HG02759 (cell line): ENCODE data around the gene SLC37A1.

Experiments used
- ATAC-seq: cut with Tn5 transposase; IDR thresholded peaks from one replicate; pipeline ENCODE4 v1.9.1; 2021; ENCODE audit warnings: mild to moderate bottlenecking, moderate library complexity; ENCODE audit not compliant: unreplicated experiment

SLC37A1 gene

DNA sequence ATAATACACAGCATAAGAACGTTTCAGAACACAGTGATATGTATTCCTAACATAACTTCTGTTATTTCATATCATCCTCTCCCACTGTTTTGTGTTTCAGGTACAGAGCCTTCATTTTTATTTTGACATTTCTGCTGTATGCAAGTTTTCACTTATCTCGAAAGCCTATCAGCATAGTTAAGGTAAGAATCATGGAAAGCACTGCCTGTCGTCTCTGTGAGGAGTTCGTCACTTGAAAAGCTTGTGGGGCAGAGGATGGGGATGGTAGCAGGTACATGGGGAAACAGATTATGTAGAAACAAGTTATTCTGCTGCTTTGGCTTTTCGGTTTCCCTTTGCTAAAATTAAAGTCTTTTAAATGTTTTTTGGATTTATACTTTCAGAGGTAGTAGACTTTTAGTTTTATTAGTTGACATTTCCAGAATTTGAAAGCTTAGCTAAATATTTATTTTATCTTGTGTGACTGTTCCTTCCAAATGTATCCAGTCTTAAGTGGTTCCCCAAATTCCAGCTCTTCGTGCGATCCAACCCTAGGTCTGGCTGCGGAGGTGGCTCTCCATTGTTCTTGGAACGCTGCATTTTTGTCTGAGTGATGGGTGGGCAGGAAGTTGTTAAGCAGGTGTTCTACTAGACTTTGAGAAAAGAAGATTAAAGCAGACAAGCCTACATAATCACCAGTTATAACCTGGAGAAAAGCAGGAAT is 12.2 kb downstream of the SLC37A1 start:
- ATAC-seq, result no peak

DNA sequence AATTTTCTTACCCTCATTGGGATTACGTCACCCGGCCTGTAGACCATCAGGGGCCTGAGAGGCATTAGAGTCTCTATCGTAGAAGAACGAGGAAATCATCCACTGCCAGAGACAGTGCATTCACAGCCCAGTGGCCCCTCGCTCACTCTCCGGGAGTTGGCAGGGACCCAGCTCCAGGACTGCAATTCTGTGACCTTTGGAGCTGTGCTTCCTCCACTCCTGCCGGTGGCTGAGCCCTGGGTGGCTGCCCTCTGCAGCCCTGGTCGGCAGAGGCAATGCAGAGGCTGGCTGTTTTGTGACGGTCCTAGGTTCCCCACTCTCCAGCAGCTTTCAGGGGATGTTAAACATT is 12.7 kb downstream of the SLC37A1 start:
- ATAC-seq, result no peak

GRCh38 chr21:42527127-42527488 is 13.5 kb downstream of the SLC37A1 start:
- ATAC-seq, result no peak

DNA sequence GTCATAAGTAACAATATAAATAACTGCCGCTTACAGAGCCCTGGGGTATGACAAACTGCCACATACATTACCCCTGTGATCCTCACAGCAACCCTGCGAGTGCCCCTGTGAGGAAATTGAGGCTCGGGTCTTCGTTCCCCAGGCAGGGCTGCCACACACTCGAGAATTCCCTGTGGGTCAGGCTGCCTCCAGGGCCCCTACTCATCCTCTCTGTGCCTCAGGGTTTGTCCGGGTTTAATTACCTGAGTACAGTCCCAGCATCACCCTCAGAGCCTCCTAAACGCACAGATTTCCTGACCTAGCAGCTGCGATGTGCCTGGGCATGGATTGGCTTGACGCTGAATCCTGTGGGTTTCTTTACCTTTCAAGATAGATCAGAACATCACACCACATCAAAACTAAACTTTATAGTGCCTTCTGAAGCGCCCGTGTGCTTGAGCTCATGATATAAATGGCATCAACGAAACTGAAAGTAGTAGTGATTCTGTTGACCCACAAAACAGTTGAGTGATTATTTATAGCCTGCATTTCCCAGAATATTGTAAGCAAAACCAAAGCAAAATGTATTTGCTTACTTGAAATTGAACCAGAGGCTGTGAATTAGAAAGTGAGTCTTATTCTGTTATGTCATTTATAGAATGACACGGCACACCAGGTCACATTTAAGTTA is 14.0 kb downstream of the SLC37A1 start:
- no peak for ATAC-seq

GRCh38 chr21:42530167-42530518 is 16.5 kb downstream of the SLC37A1 start:
- ATAC-seq, result no peak

- ATAC-seq, result no peak
Measured at GRCh38 chr21:42531771-42532170, 18.1 kb downstream of the SLC37A1 start.

- ATAC-seq, result no peak
Measured at GRCh38 chr21:42532466-42533181, 19.0 kb downstream of the SLC37A1 start.

DNA sequence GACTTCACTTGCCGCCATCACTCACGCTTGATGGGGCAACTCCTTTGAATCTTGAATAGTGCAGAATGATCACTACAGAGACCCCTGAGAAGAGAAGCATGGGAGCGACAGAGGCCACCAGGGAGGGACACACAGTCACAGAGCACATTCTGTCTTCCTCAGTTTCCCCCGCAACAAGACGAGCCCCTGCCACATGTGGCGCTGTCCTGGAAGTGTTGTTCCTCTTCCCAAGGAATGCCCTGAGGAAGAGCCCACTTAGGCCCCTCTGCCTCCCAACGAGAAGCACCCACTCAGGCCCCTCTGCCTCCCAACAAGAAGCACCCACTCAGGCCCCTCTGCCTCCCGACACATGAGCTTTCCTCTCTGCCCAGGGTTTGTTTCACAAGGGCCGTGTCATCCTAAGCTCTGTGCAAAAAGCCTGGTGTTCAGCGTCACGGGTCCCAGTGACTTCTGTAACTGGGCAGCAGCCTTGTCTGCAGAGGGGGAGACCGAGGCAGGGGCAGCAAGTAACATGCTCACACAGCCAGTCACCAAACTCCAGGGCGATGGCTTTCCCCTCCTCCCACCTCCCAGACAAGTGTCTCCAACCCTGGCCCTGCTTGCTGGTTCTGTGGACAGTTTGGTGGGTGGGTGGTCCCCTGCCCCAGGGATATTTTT is 19.8 kb downstream of the SLC37A1 start:
- ATAC-seq, result no peak

DNA sequence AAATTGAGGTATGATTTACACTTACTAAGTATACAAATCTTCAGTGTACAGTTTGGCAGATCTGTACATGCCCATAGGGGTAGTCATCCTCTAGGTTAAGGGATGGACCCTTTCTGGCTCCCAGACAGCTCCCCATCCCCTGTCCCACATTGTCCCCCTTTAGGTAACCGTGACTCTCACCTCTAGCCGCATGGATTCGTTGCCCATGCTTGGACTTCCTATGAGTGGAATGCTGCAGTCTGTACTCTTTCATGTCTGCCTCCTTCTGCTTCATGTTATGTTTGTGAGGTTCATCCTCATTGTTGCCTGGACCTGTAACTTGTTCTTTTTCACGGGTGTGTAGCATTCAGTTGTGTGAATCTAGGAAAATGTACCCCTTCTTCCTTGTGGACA is 20.3 kb downstream of the SLC37A1 start:
- no peak for ATAC-seq

DNA sequence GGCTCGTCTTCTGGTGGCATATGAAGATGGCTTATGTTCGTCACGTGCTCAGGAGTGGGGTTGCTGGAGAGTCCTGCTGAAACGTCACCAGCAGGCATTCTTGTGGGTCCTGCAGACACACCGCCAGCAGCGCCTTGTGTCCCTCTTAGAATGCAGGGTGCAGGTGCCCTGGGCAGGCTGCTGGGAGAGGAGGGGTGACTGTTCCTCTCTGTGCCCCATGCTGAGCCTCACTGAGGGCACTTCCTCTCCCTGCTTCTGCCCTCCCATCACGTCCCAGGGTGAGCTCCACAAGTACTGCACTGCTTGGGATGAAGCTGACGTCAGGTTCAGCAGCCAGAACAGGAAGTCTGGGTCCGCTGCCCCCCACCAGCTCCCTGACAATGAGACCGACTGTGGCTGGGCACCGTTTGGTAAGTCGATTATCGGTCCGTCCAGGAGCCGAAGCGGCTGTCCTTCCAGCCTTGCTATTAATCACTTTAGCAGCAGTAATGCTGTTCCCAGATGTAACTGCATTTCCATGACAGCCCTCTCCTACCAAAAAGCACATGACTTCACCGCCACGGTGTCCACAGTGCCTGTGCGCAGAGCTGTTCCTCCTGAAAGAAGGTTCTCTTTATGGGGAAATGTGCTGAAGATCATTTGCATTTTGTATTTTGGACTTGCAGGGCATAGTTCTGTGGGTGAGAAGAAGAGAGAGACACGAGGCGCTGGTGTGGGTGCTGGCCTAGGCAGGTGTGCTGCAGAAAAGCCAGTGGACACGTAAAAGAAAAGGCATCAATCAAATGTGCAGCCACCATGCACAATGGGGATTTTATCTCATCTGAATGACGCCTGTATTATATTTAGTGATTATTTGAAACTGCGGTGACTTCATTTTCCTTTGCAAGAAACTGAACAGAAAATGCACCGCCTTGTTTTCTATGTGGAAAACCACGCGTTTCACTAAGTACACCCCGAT is 21.0 kb downstream of the SLC37A1 start:
- peak; percentile 42 for ATAC-seq

DNA sequence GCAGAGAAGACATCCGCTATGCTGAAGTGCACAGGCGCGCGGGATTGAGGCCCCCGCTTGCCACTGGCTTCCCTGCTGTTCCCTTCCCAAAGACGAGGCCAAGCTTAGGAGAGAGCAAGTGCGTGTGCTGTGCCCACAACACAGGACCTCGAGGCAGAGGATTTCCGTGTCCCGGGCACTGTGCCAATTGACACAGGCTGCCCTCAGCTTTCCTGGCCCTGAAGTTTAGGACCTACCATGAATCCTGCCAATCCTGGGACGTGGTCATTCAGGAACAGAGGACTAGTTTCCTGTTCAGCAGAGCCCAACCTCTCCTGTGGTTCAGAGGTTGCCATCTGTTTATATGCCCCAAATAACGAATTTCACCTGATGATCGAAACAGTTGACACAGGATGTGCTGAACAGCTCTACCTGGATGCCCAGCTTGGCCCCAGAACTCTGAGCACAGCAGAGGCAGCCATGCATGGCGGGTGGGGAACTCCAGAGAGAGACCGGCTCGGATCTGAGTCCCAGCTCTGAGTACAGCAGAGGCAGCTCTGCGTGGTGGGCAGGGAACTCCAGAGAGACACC is 22.0 kb downstream of the SLC37A1 start:
- peak; percentile 74 for ATAC-seq

DNA sequence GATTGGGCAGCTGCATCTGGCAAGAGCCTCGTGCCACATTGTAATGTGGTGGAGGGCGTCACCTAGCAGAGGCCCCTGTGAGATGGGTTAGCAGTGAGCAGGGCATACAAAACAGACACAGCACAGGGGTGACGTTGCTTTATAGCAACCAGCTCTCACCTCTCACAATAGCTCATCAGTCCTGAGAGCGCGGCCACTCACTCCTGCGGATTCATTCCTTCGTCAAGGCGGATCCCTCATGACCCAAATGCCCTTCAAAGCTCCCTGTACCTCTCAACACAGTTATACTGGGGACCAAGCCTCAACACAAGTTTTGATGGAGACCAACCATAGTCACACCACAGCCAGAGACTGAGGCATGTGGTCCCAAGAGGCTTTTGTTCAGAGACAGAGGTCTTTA is 22.9 kb downstream of the SLC37A1 start:
- no peak for ATAC-seq

- no peak for ATAC-seq
Measured at GRCh38 chr21:42537106-42537742, 23.6 kb downstream of the SLC37A1 start.

- ATAC-seq, result no peak
Measured at GRCh38 chr21:42538479-42539275, 25.0 kb downstream of the SLC37A1 start.

DNA sequence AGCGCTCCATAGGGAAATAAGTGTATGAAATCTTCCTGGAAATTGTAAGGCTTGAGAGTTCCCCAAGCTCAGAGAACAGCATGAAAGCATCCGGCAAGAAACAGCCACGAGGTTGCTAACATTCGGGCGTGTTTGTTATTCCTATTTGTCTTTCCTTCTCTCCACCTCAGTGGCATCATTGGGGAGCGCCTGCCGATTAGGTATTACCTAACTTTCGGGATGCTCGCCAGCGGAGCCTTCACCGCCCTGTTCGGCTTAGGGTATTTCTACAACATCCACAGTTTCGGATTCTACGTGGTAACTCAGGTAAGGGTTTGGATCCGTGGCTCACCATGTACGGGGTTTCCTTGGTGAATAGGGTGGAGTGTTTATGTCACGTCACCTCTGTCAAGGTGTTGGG is 25.7 kb downstream of the SLC37A1 start:
- no peak for ATAC-seq

DNA sequence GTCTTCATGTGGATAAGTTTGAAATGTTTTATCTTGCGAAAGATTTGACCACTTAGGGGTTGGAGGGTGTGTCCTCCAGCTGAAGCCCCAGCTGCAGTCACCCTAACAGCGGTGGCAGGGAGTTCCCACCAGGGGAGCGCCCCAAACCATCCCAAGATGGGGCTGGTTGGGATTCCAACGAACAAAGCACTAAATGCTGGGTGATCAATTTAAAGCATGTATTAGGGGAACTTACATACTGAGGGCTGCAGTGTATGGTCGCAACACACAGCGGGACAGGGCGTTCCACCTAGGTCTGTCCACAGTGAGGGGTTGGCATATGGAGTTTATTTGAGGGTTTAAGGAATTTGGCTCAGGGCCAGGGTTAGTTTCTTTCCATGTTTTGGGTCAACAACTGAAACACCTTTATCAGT is 26.3 kb downstream of the SLC37A1 start:
- no peak for ATAC-seq

- no peak for ATAC-seq
Measured at GRCh38 chr21:42540396-42540795, 26.7 kb downstream of the SLC37A1 start.

GRCh38 chr21:42541174-42541573 is 27.5 kb downstream of the SLC37A1 start:
- ATAC-seq, result no peak

DNA sequence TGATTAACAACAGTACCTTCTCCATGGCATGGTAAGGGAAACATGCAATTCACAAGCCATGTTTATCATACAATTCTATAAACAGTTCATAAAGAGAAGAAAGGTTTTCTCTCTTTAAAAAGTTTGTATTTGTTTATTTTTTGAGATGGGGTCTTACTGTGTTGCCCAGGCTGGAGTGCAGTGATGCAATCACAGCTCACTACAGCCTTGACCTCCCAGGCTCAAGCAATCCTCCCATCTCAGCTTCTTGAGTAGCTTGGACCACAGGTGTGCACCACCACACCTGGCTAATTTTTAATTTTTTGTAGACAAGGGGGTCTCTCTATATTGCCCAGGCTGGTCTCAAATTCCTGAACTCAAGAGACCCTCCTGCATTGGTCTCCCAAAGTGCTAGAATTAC is 28.0 kb downstream of the SLC37A1 start:
- ATAC-seq, result no peak
